Lower leg skin (tissue), 4 donors: Measurements from ENCODE around the gene STK16. TPM values are rescaled to one million over a fixed set of nuclear protein-coding genes. Genes with fewer than 3 reads are reported as not detected.
A peak's percentile ranks its signal among the peaks of the same experiment; 100 is the strongest.

ENCODE experiments used
- DNase-seq, 2 donors: peaks; one replicate each; pipeline ENCODE4 v3.0.0-alpha.2; 2019; ENCODE audit warnings: low spot score in 2 of 2
- H3K4me3 ChIP-seq: fragments of 200-600 bp; sonication (generic); 2 replicates; pipeline ENCODE4 v1.5.1; 2017; ENCODE audit warnings: mild to moderate bottlenecking, low read depth; ENCODE audit not compliant: poor library complexity, severe bottlenecking
- POLR2A ChIP-seq, 2 donors: fragments of 450-650 bp; IDR thresholded peaks; one replicate each; pipeline ENCODE4 v1.6.1; 2016 to 2017; ENCODE audit warnings: antibody characterized with exemption in 2 of 2, mild to moderate bottlenecking in 1 of 2, moderate library complexity in 1 of 2
- WGBS, 2 donors: methylation state at CpG; one replicate each; pipeline ENCODE4 v1.1.5; 2018; 5-methylcytosine and 5-hydroxymethylcytosine counted together
- intact Hi-C: fragments of 100-400 bp; cut with DNase I; formaldehyde crosslinking; loops from one replicate; pipeline ENCODE4 v1.15.0; 2023; ENCODE audit warnings: low total_unique reads
- total RNA-seq, 4 donors: library from RNA; depleted of rRNA; stranded (reverse); fragments of >200 nt; gene quantifications; one replicate each; pipeline ENCODE4 v1.1.0, GENCODE V29; 2016
- TF ChIP-seq, protein P1 (sequence below), 3 donors: fragments of 450-650 bp; IDR thresholded peaks; one replicate each; pipeline ENCODE4 v1.5.1; 2016; ENCODE audit warnings: antibody characterized with exemption in 3 of 3, mild to moderate bottlenecking in 3 of 3, moderate library complexity in 2 of 3

Gene STK16
- total RNA-seq, 4 donors from 2014 or later, result 12.9 to 26.4 (median 13.8) TPM

DNA sequence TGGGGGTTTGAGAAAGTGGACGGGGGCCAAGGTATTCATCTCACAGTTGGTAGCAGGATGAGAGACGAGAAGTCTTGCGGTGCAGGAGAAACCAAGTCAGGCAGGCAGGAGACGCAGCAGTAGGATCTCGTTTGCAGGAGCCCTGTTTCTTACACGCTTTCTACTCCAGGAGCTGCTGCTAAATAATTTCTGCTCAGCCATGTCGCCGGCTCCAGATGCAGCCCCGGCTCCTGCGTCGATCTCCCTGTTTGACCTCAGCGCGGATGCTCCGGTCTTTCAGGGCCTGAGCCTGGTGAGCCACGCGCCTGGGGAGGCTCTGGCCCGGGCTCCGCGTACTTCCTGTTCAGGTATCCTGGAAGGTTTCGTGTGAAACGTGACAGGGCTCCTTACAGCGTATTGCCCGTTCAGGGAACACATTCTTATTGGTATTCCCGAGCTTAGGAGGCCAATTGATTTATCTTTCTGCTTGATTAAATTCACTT, 15.2 kb upstream of the STK16 start:
- TF ChIP-seq, protein P1, sequence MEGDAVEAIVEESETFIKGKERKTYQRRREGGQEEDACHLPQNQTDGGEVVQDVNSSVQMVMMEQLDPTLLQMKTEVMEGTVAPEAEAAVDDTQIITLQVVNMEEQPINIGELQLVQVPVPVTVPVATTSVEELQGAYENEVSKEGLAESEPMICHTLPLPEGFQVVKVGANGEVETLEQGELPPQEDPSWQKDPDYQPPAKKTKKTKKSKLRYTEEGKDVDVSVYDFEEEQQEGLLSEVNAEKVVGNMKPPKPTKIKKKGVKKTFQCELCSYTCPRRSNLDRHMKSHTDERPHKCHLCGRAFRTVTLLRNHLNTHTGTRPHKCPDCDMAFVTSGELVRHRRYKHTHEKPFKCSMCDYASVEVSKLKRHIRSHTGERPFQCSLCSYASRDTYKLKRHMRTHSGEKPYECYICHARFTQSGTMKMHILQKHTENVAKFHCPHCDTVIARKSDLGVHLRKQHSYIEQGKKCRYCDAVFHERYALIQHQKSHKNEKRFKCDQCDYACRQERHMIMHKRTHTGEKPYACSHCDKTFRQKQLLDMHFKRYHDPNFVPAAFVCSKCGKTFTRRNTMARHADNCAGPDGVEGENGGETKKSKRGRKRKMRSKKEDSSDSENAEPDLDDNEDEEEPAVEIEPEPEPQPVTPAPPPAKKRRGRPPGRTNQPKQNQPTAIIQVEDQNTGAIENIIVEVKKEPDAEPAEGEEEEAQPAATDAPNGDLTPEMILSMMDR (IDR thresholded peaks at IDR 0.05), result no peak
- intact Hi-C loops, result no loop called here
- WGBS, 2 donors, result 0 to 1% methylated on average over 24 of the region's 24 CpGs
- H3K4me3 ChIP-seq, result peak overlapping the region; percentile 46
- DNase-seq, result no peak

DNA sequence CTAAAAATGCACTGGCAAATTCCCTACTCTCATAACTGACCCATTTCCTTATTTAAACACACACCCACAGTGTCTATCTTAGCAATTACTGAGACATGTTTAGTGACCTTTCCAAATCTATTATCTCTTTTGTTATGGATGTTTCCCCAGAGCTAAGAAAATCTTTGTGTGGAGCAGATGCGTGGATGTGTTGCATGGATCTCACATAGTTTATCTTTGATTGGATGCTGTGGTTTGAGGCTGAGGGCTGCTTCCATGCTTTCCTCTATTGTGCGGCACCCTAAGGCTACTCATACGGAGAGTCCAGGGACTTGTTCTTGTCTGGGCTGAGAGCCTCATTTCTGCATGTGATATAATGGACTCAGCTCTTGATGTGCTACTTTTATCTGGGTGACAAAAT, 10.9 kb upstream of the STK16 start:
- H3K4me3 ChIP-seq, result no peak overlapping the region
- no peak for DNase-seq
- TF ChIP-seq, protein P1 (IDR thresholded peaks at IDR 0.05), result no peak
- no peak for TF ChIP-seq POLR2A (IDR thresholded peaks at IDR 0.05)
- intact Hi-C loops, result no loop called here
- WGBS, 2 donors, result 82 to 92% methylated on average over 3 of the region's 3 CpGs

DNA sequence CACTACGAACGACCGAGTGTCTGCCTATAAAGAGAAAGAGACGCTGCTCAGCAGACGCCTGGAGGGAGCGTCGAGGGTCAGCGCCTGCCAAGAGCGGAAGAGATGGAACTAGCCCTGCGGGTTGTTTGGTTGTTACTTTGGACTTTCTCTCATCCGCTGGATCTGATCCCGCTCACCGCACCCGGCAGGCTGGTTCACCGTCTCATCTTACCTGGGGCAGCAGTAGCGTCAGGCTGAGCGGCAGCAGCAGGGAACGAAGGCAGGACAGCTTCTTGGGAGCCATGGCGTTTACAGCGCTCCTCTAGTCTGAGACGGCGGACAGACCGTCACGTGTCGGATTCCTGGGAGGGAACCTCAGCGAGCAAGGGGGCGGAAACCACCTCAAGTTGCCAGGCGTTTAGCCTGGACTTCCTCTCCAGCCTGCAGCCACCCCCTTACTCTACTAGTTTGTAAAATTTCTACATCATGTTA, 2.0 kb upstream of the STK16 start:
- DNase-seq, result no peak
- 53 to 56% methylated on average over 21 to 28 of the region's 28 CpGs for WGBS, 2 donors
- intact Hi-C loops, result no loop called here
- H3K4me3 ChIP-seq, result no peak overlapping the region
- TF ChIP-seq, protein P1 (IDR thresholded peaks at IDR 0.05), result no peak
- no peak for TF ChIP-seq POLR2A (IDR thresholded peaks at IDR 0.05)

- no peak for TF ChIP-seq POLR2A (IDR thresholded peaks at IDR 0.05)
- TF ChIP-seq, protein P1 (IDR thresholded peaks at IDR 0.05), result no peak
- intact Hi-C loops, result no loop called here
- H3K4me3 ChIP-seq, result peak overlapping the region; percentile 79
- DNase-seq, result no peak
- WGBS, 2 donors, result 34 to 35% methylated on average over 6 of the region's 6 CpGs
Measured at GRCh38 chr2:219244789-219245147, 511 bp upstream of the STK16 start.

DNA sequence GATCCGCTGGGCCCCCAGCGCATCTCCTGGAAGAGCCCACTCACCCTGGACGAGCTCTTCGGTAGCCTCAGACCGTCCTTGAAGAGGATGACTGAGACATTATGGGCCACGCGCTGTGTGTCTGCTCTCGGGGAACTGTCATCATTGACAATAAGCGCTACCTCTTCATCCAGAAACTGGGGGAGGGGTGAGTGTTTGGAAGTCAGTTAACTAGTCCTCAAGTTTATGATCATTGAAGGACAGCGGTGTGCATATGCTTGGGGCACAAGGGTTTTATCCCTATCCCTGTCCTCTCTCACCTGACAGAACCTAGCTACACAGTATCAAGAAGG, 586 bp downstream of the STK16 start:
- DNase-seq, result no peak
- TF ChIP-seq POLR2A (IDR thresholded peaks at IDR 0.05), result no peak
- TF ChIP-seq, protein P1 (IDR thresholded peaks at IDR 0.05), result no peak
- intact Hi-C loops, result no loop called here
- 10 to 20% methylated on average over 10 of the region's 10 CpGs for WGBS, 2 donors
- peak overlapping the region; percentile 79 for H3K4me3 ChIP-seq

DNA sequence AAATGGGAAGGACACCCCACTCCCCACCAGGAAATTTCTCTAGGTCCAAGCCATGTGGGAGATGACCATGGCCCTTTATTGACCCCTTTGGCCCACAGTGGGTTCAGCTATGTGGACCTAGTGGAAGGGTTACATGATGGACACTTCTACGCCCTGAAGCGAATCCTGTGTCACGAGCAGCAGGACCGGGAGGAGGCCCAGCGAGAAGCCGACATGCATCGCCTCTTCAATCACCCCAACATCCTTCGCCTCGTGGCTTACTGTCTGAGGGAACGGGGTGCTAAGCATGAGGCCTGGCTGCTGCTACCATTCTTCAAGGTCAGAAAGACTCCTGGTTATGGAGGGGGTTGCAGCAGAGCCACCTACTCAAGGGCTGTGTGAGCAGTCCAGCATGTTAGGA, 1.3 kb downstream of the STK16 start:
- WGBS, 2 donors, result 94 to 95% methylated on average over 10 of the region's 10 CpGs
- no peak for DNase-seq
- no peak overlapping the region for H3K4me3 ChIP-seq
- intact Hi-C loops, result no loop called here
- TF ChIP-seq, protein P1 (IDR thresholded peaks at IDR 0.05), result no peak
- TF ChIP-seq POLR2A (IDR thresholded peaks at IDR 0.05), result no peak
